Lower lobe of right lung (tissue), 2 donors: Measurements from ENCODE around the gene ACVRL1. TPM values are rescaled to one million over a fixed set of nuclear protein-coding genes. Genes with fewer than 3 reads are reported as not detected.

Source experiments
- ATAC-seq, 2 donors: fragments of 200-7000 bp; cut with Tn5 transposase; one replicate each; pipeline ENCODE4 v1.9.1; 2020 to 2022; ENCODE audit warnings: mild to moderate bottlenecking in 2 of 2, moderate library complexity in 2 of 2
- DNase-seq: peaks from one replicate; pipeline ENCODE4 v3.0.0-alpha.2; 2020
- H3K27ac ChIP-seq: fragments of 200-600 bp; one replicate; pipeline ENCODE4 v1.8.0; 2022
- H3K27me3 ChIP-seq: fragments of 200-600 bp; one replicate; pipeline ENCODE4 v1.8.0; 2022; ENCODE audit warnings: low read depth
- H3K36me3 ChIP-seq: fragments of 200-600 bp; one replicate; pipeline ENCODE4 v1.8.0; 2022; ENCODE audit warnings: mild to moderate bottlenecking
- H3K4me1 ChIP-seq: fragments of 200-600 bp; one replicate; pipeline ENCODE4 v1.8.0; 2022
- H3K4me3 ChIP-seq: fragments of 200-600 bp; one replicate; pipeline ENCODE4 v1.8.0; 2022; ENCODE audit warnings: mild to moderate bottlenecking
- H3K9me3 ChIP-seq: fragments of 200-600 bp; one replicate; pipeline ENCODE4 v1.8.0; 2022
- CTCF ChIP-seq: fragments of 200-600 bp; IDR thresholded peaks from one replicate; pipeline ENCODE4 v1.8.0; 2022; ENCODE audit warnings: antibody characterized with exemption, mild to moderate bottlenecking
- intact Hi-C: fragments of 100-400 bp; cut with DNase I; formaldehyde crosslinking; loops from one replicate; pipeline ENCODE4 v1.11.0; 2022
- total RNA-seq: library from RNA; stranded (reverse); fragmentation: NEBNext Ultra II Directional; extraction: Animal tissue kit (Norgen Biotek cat#: 25700); gene quantifications from one replicate; pipeline ENCODE4 v1.2.1, GENCODE V29; 2021
- donor health status: DM: no; HTN: yes; CAD: no; lungs with severe emphysema.

Gene ACVRL1
- total RNA-seq, 1 donor from 2014 or later: 242 TPM

- H3K4me1 ChIP-seq: peaks cover 13% of the 10 kb centered on the region
- no peaks in the 10 kb centered on the region for H3K9me3 ChIP-seq
- peak overlapping the region; percentile 74 for H3K27ac ChIP-seq
- H3K36me3 ChIP-seq: no peaks in the 10 kb centered on the region
- peak; percentile 73 for DNase-seq
- intact Hi-C loops: no loop called here
- H3K4me3 ChIP-seq: no peak overlapping the region
- TF ChIP-seq CTCF: no peak
- peak; percentile 88 to 91 for ATAC-seq
- no peaks in the 10 kb centered on the region for H3K27me3 ChIP-seq
Measured at GRCh38 chr12:51886021-51886710, 21.1 kb upstream of the ACVRL1 start.

GRCh38 chr12:51887476-51888315 is 19.6 kb upstream of the ACVRL1 start, which contains the start of gene ANKRD33:
TSS of gene ANKRD33 (plus strand) at chr12:51888103. CDS start at chr12:51888187, 84 bp downstream.
- Histone ChIP-seq H3K36me3 (no peaks in the 10 kb centered on the region), H3K27ac (no peak within 1 kb of the TSS), H3K4me1 (peaks cover 13% of the 10 kb centered on the region), H3K4me3 (no peak within 1 kb of the TSS), H3K27me3 (no peaks in the 10 kb centered on the region), H3K9me3 (no peaks in the 10 kb centered on the region)
- intact Hi-C loops: no loop called here
- ATAC-seq (peak in 1 of 2 donors; percentile 31), DNase-seq (no peak)
- no peak for TF ChIP-seq CTCF

- DNase-seq (no peak), ATAC-seq (no peak)
- no peak for TF ChIP-seq CTCF
- intact Hi-C loops: no loop called here
- peaks cover 13% of the 10 kb centered on the region for H3K4me1 ChIP-seq
- H3K4me3 ChIP-seq: no peak overlapping the region
- H3K27me3 ChIP-seq: no peaks in the 10 kb centered on the region
- no peaks in the 10 kb centered on the region for H3K9me3 ChIP-seq
- H3K36me3 ChIP-seq: no peaks in the 10 kb centered on the region
- no peak overlapping the region for H3K27ac ChIP-seq
Measured at GRCh38 chr12:51888316-51889215, 18.7 kb upstream of the ACVRL1 start.

- Histone ChIP-seq H3K9me3 (no peaks in the 10 kb centered on the region), H3K27ac (no peak overlapping the region), H3K4me1 (peaks cover 13% of the 10 kb centered on the region), H3K27me3 (no peaks in the 10 kb centered on the region), H3K36me3 (no peaks in the 10 kb centered on the region), H3K4me3 (no peak overlapping the region)
- ATAC-seq (no peak), DNase-seq (no peak)
- TF ChIP-seq CTCF: peak; percentile 7
- intact Hi-C loops: no loop called here
Measured at GRCh38 chr12:51889216-51890132, 17.8 kb upstream of the ACVRL1 start.
